AG04450 (cell line): Measurements from ENCODE around the gene KCNMA1. TPM values are rescaled to one million over a fixed set of nuclear protein-coding genes. Genes with fewer than 3 reads are reported as not detected.

Experiments
- CTCF ChIA-PET: fragments of 300-600, 350-600 bp; formaldehyde crosslinking; extraction: SDS; loops from one replicate; lab custom pipeline; 2022; ENCODE audit warnings: antibody characterized with exemption, inconsistent platforms; lab: Charles Lee
- POLR2A ChIA-PET: fragments of 350-600 bp; formaldehyde crosslinking; extraction: SDS; loops from one replicate; lab custom pipeline; 2021; ENCODE audit warnings: antibody characterized with exemption, inconsistent platforms; lab: Yijun Ruan, JAX
- DNase-seq: peaks from one replicate; pipeline ENCODE4 v3.0.0-alpha.2; 2011; ENCODE audit warnings: low read depth, low spot score
- H3K27ac ChIP-seq: one replicate; pipeline ENCODE4 v1.5.1; 2012; ENCODE audit warnings: low read depth, low read length, control low read depth
- H3K27me3 ChIP-seq: one replicate; pipeline ENCODE4 v1.6.0; 2012; ENCODE audit warnings: low read length; ENCODE audit not compliant: control insufficient read depth, insufficient read depth
- H3K4me3 ChIP-seq: 2 replicates; pipeline ENCODE4 v1.5.1; 2011; ENCODE audit warnings: mild to moderate bottlenecking, low read depth, low read length, control low read depth
- H3K9me3 ChIP-seq: 2 replicates; pipeline ENCODE4 v1.5.1; 2012; ENCODE audit warnings: low read length; ENCODE audit not compliant: control insufficient read depth, insufficient read depth
- polyA plus RNA-seq: library from polyadenylated mRNA; depleted of rRNA; stranded (reverse); fragments of >200 nt; gene quantifications from 2 replicates; pipeline ENCODE4 v1.2.3, GENCODE V29; 2011
- TF ChIP-seq, protein P1 (sequence below): IDR thresholded peaks from 2 replicates; pipeline ENCODE4 v1.5.1; 2011; ENCODE audit warnings: low read depth, low read length, control low read depth, inconsistent platforms

The KCNMA1 gene
- polyA plus RNA-seq, 1 experiment = 58.8 TPM

DNA sequence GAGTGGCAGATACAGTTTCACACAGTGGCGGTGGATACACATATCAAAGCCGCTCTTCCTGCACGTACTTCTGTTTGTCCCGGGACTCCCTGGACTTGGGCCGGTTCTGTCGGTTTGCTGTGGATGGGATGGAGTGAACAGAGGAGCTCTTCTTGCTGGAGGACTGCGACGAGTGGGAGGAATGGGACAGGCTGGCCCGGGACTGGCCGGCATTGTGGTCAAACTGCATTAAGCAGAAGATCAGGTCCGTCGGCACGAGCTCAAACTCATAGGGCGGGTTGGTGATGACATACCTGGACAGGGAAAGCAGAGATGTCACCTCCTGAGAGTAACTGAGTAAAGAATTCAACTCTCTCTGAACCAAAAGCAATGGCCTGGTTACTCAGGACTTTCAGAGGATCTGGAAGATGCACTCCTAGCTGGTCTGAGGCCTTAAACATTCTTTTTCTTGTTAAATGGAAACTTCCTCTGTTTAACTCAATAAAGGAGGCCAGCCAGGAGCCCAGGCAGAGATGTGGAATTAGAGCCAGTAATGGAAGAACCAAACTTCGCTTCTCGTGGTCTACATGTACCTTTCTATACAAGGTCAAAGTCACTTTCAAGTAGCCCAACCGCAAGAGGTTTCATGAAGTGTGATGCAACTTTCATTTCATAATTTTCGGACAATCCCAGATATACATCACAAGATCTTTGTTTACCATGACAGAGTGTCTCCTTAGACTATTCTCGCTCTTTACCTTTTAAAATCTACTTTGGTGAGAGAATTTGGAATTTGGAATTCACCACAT, 750.2 kb downstream of the KCNMA1 start:
- ChIA-PET CTCF (interaction anchor here (0.5 kb wide), 1 partner anchor 339 kb away, joined by 3 read pairs; no protein-coding TSS in a partner anchor), POLR2A (no interaction called here)
- Histone ChIP-seq H3K27me3 (no peaks in the 10 kb centered on the region), H3K27ac (no peak overlapping the region), H3K9me3 (no peaks in the 10 kb centered on the region; the same call in 1 of the 2 replicates), H3K4me3 (no peak overlapping the region)
- TF ChIP-seq, protein P1, sequence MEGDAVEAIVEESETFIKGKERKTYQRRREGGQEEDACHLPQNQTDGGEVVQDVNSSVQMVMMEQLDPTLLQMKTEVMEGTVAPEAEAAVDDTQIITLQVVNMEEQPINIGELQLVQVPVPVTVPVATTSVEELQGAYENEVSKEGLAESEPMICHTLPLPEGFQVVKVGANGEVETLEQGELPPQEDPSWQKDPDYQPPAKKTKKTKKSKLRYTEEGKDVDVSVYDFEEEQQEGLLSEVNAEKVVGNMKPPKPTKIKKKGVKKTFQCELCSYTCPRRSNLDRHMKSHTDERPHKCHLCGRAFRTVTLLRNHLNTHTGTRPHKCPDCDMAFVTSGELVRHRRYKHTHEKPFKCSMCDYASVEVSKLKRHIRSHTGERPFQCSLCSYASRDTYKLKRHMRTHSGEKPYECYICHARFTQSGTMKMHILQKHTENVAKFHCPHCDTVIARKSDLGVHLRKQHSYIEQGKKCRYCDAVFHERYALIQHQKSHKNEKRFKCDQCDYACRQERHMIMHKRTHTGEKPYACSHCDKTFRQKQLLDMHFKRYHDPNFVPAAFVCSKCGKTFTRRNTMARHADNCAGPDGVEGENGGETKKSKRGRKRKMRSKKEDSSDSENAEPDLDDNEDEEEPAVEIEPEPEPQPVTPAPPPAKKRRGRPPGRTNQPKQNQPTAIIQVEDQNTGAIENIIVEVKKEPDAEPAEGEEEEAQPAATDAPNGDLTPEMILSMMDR = no peak
- no peak for DNase-seq

DNA sequence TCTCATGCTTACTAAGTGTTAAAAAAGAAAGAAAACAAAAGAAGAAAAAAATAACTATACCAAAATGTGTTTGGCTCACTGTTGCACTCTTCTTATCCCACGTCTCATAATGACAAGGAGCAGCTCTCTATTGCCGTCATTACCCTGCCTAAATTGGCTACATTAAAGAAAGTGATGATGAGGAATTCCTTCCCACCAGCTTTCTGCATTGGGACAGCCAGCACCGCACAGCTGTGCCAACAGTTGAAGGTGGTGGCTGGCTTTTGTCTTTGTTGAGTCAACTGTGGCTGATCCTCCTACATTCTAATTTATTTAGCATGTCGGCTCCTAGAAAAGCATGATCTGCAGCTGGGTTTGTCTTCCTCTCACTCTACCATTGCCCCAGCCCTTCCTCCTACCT, 751.8 kb downstream of the KCNMA1 start:
- no peak overlapping the region for H3K4me3 ChIP-seq
- H3K9me3 ChIP-seq = no peaks in the 10 kb centered on the region
- no peaks in the 10 kb centered on the region for H3K27me3 ChIP-seq
- no peak for DNase-seq
- H3K27ac ChIP-seq = no peak overlapping the region
- CTCF ChIA-PET = no interaction called here
- POLR2A ChIA-PET = no interaction called here
- TF ChIP-seq, protein P1 = no peak

- Histone ChIP-seq H3K9me3 (no peaks in the 10 kb centered on the region), H3K27me3 (no peaks in the 10 kb centered on the region), H3K4me3 (no peak overlapping the region), H3K27ac (no peak overlapping the region)
- DNase-seq = no peak
- ChIA-PET CTCF (no interaction called here), POLR2A (no interaction called here)
- TF ChIP-seq, protein P1 = no peak
Observed at GRCh38 chr10:76884673-76885275, 752.8 kb downstream of the KCNMA1 start.

DNA sequence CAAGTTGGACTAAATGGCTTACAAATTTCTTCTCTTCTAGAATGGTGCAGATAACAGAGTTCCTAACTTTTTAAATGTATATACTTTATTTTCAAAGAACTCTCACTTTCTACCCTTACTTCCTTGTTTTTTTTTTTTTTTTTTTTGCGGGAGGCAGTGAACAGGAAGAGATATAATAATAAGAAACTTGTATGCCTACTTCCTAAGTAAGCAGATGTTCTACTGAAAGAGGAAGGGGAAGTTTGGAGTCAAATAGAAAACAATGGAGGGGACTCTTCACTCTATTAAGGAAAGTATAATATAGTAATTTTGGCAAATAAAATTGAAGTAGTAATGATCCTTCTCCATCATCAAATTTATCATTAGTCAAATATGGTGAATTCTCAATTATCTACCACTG, 754.0 kb downstream of the KCNMA1 start:
- TF ChIP-seq, protein P1 = no peak
- Histone ChIP-seq H3K4me3 (no peak overlapping the region), H3K9me3 (no peaks in the 10 kb centered on the region), H3K27ac (no peak overlapping the region), H3K27me3 (no peaks in the 10 kb centered on the region)
- ChIA-PET CTCF (no interaction called here), POLR2A (no interaction called here)
- no peak for DNase-seq

- TF ChIP-seq, protein P1 = no peak
- POLR2A ChIA-PET = no interaction called here
- Histone ChIP-seq H3K4me3 (no peak overlapping the region), H3K27me3 (no peaks in the 10 kb centered on the region), H3K9me3 (no peaks in the 10 kb centered on the region), H3K27ac (no peak overlapping the region)
- no peak for DNase-seq
- CTCF ChIA-PET = no interaction called here
Observed at GRCh38 chr10:76882796-76883195, 754.8 kb downstream of the KCNMA1 start.
